HG03095 (cell line): ENCODE measurements around the gene LOXL3.

Experiments used
- ATAC-seq: cut with Tn5 transposase; IDR thresholded peaks from one replicate; pipeline ENCODE4 v1.9.1; 2021; ENCODE audit warnings: moderate library complexity; ENCODE audit not compliant: unreplicated experiment

The LOXL3 gene

GRCh38 chr2:74553892-74554819 is at the start of gene LOXL3, which contains the start of gene DOK1:
LOXL3 (minus strand) TSS chr2:74553942; CDS start chr2:74552634, 1,308 bp downstream.
DOK1 (plus strand) TSS chr2:74554720; CDS start chr2:74554755, 35 bp downstream.
- peak; percentile 42 for ATAC-seq

GRCh38 chr2:74602586-74603281 is 49.0 kb upstream of the LOXL3 start:
- ATAC-seq, result no peak

GRCh38 chr2:74599676-74600075 is 45.9 kb upstream of the LOXL3 start:
- no peak for ATAC-seq

- no peak for ATAC-seq
Measured at GRCh38 chr2:74597410-74597809, 43.7 kb upstream of the LOXL3 start.

- ATAC-seq, result no peak
Measured at GRCh38 chr2:74596584-74596983, 42.8 kb upstream of the LOXL3 start.

GRCh38 chr2:74593826-74594772 is 40.4 kb upstream of the LOXL3 start:
- ATAC-seq, result no peak

GRCh38 chr2:74588664-74589063 is 34.9 kb upstream of the LOXL3 start:
- ATAC-seq, result no peak

- ATAC-seq, result peak; percentile 42
Measured at GRCh38 chr2:74587664-74588277, 34.0 kb upstream of the LOXL3 start.

GRCh38 chr2:74585406-74586185 is 31.9 kb upstream of the LOXL3 start:
- no peak for ATAC-seq

GRCh38 chr2:74584088-74584645 is 30.4 kb upstream of the LOXL3 start:
- peak; percentile 75 for ATAC-seq

- no peak for ATAC-seq
Measured at GRCh38 chr2:74583504-74583903, 29.8 kb upstream of the LOXL3 start.

- no peak for ATAC-seq
Measured at GRCh38 chr2:74582184-74582583, 28.4 kb upstream of the LOXL3 start.

GRCh38 chr2:74581463-74581862 is 27.7 kb upstream of the LOXL3 start:
- no peak for ATAC-seq

GRCh38 chr2:74578408-74578807 is 24.7 kb upstream of the LOXL3 start:
- peak; percentile 55 for ATAC-seq

GRCh38 chr2:74577448-74577847 is 23.7 kb upstream of the LOXL3 start:
- ATAC-seq, result peak; percentile 31

GRCh38 chr2:74576863-74577229 is 23.1 kb upstream of the LOXL3 start:
- ATAC-seq, result no peak

- ATAC-seq, result no peak
Measured at GRCh38 chr2:74576211-74576862, 22.6 kb upstream of the LOXL3 start.

GRCh38 chr2:74575320-74575719 is 21.6 kb upstream of the LOXL3 start:
- no peak for ATAC-seq
